ENCODE measurements around the gene SLTM. TPM values are rescaled to one million over a fixed set of nuclear protein-coding genes. Genes with fewer than 3 reads are reported as not detected.
A peak's percentile ranks its signal among the peaks of the same experiment; 100 is the strongest.
"Not testable (repeated sequence)": the region's sequence is repeated elsewhere in the genome, so short reads cannot be mapped to it uniquely, and the experiment has no call there.

Gene SLTM
- total RNA-seq (2014; rRNA removed; shearing (Covaris generic)): 92.9 and 104 TPM in 2 replicates

DNA sequence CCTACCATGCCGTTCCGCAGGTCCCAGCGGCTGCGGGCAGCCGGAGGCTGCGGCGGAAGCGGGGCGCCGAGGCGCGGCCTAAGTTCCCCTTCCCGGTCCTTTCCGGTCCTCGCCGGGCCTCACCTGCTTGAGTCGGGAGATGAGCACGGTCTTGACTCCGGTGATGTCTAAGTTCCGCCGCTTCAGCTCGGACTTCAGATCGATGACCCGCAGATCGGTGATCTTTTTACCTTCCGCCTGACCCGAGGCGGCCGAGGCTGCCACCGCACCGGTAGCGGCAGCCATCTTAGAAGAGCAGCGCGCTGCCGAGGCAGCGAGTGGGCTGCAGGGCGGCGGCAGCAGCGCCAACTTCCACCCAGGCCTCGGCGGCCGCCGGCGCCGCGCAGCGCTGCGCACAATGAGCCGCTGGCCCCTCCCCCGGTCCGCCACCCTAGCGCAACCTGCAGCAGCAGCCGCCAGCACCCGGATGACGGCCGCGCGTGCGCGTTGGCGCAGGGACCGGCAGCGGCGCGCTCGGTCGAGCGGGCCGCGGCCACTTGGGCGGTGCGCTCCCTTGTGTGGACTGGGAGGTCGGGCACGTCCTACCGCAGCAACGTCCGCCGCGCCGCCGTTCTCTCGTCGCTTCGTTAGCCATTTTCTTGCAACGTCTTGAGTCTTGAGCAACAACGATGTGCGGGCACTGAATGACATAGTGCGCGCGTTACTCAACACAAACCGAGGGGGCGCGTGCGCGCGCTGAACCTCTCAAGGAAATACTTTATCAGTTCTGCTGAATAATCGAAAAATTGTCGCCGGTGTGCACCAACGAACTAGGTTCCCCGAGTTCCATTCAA is at the start of gene SLTM:
Gene SLTM, minus strand, starts transcription at position 399 of the 833 bp plus-strand sequence. Its CDS starts 114 bp downstream, at position 285.
- DNase-seq (ENCODE audit: low spot score): peak; percentile 97

DNA sequence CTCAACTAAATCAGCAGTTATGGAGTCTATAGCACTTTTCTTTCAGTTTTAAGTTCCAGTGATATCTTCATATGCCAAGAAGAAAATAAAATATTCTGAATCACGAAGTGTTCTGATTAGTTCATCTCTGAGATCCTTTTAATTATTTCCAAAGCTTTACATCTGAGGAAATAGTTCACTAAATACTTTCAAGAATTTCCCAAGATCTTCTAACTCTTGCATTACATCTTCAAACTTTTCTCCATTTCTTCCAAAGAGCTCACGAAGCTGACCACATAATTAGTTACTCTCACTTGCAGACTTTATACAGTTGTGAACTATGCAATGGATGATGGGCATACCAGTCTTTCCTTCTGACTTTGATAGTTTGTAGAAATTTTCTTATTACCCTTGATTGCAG is 49.8 kb upstream of the SLTM start:
- no peak for DNase-seq (ENCODE audit: low spot score)

DNA sequence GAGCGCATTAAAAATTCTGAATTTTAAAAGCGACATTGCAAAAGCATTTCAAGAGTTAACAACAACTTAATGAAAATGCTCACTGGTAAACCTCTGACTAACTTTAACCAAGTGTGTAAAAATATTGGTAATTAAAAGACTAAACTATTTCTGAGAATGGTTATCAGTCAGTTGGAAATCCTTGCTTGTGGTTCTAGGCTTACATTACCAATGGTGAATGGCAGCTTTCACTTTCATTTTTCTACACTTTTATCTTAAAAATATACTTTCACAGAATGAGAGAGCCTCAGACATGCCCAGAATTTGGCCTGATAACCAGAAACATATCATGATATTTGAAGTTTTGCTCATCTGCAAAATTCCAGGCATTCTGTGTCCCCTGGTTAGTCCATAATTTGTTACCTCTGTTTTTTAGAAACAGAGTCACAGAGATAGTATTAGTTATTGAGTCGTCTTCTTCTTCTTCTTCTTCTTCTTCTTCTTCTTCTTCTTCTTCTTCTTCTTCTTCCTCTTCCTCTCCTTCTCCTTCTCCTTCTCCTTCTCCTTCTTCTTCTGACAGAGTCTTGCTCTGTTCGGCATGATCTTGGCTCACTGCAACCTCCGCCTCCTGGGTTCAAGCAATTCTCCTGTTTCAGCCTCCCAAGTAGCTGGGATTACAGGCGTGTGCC is 48.5 kb upstream of the SLTM start:
- no peak for DNase-seq (ENCODE audit: low spot score)

DNA sequence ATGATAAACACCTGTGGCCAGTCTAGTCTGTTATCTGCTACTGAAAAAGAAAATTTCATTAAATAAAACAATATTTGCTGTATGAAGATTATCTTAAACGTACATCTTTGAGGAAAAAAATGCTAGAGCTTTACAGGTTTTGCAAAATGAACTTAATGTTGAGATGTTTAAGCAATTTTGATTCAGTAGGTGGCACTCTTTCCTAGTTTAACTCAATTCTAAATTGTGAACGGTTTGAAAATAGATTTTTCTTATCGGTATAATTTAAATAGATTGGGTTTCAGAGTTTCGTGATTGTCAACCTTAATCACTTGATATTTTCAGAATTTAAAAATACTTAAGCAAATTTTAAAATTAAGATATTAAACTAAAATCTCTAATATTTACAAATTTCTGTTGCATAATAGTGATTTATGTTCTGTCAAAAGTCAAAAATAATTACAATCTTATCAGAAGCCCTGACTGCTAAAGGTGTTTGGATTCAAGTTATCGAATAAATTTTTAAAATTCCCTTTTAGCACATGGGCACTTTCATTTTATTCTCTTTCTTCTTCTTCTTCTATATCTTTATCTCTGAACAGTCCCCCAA is 47.0 kb upstream of the SLTM start:
- peak; percentile 55 for DNase-seq (ENCODE audit: low spot score)

DNA sequence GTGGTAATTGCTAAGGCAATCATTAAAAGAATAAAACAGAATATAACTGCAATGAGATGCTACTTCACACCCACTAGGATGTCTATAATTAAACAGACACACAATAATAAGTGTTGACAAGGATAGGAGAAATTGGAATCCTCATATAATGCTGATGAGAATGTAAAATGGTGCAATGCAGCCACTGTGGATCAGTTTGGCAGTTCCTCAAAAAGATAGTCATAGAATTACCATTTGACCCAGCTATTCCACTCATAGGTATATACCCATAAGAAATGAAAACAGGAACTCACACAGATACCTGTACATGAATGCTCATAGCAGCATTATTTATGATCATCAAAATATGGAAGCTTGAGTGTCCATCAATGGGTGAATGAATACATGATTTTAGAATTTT is 44.4 kb upstream of the SLTM start:
- DNase-seq (ENCODE audit: low spot score): no peak

DNA sequence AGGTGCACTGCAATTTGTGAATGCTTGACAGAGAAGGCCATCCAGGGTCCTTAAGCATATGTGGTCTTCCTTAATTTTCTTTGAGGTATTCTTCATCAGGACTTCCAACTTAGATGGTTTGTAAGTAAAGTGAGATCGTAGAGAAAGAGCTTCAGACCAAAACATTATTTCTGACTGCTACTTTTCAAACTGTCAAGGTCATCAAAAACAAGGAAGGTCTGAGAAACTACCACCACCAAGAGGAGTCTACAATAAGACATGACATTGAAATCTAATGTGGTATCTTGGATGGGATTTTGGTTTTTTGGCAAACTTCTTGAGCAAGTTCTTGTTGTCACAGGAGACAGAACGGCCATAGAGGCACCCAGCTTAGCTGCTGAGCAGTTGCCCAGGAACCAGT is 34.0 kb upstream of the SLTM start:
- DNase-seq (ENCODE audit: low spot score): no peak

DNA sequence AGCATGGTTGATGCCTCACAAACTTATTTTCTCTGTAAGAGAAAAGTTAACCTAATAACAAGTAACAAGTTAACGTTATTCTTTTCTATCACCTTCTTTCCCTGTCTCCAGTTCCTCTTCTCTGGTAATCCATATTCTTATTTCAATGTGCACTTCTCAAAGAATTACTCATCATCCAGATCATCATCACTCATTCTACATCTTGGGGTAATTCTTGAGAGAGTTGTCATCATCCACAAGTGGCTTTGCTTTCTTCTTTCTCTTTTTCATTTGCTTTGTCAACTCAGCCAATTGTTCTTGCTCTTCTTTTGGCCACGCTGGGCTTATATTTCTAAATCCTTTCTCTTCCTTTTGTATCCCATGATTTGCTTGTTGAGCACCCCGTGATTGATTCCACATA is 33.2 kb upstream of the SLTM start:
- no peak for DNase-seq (ENCODE audit: low spot score)

DNA sequence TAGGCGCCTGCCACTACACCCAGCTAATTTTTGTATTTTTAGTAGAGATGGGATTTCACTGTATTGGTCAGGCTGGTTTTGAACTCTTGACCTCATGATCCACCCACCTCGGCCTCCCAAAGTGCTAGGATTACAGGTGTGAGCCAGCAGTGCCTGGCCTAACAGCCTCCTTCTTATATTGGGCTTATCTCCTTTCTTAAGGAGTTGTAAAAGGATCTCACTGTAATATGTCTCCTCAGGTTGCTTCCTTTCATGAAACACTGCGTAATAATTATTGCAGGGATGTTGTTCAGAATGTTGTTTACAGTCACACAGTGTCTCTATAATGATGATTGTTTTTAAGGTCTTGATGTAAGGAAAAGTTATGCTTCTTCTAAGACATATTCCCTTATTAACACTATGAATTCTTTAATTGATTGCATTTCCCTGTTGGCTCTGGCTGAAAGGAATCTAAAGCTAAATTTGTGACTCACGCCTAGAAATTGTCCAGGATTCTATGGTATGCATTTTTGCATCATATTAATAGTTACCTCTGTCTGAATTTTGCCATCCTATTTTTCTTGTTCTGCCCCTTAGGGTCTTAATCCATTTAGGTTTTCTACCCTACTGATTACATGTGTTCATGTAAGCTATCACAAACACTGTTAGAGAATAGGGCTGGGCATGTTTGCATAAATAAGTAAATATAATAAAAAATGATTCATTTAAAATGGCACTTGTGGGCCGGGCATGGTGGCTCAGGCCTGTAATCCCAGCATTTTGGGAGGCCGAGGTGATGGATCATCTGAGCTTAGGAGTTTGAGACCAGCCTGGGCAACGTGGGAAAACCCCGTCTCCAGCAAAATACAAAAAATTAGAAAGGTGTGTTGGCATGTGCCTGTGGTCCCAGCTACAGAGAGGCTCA is 29.4 kb upstream of the SLTM start:
- no peak for DNase-seq (ENCODE audit: low spot score)

DNA sequence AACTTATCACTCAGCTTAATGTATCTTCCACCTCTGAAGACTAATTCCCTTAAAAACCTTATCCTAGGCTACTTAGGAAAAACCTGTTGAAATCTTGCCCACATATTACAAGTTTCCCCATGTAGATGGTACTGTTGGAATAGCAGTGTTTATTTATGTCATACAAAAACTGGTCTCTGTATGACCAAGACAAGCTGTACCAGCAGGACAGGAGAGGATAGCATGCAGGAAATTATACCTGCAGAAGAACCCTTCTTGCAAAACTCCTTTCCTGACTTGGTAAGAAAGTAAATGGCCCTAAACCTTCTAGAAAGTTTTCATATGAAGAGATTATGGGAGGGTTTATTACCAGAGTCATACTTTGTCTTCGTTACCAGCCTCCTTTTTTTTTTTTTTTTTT is 28.7 kb upstream of the SLTM start:
- no peak for DNase-seq (ENCODE audit: low spot score)

DNA sequence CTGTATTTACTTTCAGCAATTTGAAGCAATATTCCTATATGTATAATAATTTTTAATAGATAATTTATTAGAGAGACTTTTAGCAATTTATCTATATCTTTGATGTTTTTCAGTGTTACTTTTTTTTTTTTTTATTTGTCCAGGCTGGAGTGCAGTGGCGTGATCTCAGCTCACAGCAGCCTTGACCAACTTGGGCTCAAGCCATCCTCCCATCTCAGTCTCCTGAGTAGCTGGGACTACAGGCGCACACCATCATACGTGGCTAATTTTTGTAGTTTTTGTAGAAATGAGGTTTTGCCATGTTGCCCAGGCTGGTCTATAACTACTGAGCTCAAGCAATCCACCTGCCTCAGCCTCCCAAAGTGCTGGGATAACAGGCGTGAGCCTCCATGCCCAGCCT is 25.3 kb upstream of the SLTM start:
- DNase-seq (ENCODE audit: low spot score): no peak

DNA sequence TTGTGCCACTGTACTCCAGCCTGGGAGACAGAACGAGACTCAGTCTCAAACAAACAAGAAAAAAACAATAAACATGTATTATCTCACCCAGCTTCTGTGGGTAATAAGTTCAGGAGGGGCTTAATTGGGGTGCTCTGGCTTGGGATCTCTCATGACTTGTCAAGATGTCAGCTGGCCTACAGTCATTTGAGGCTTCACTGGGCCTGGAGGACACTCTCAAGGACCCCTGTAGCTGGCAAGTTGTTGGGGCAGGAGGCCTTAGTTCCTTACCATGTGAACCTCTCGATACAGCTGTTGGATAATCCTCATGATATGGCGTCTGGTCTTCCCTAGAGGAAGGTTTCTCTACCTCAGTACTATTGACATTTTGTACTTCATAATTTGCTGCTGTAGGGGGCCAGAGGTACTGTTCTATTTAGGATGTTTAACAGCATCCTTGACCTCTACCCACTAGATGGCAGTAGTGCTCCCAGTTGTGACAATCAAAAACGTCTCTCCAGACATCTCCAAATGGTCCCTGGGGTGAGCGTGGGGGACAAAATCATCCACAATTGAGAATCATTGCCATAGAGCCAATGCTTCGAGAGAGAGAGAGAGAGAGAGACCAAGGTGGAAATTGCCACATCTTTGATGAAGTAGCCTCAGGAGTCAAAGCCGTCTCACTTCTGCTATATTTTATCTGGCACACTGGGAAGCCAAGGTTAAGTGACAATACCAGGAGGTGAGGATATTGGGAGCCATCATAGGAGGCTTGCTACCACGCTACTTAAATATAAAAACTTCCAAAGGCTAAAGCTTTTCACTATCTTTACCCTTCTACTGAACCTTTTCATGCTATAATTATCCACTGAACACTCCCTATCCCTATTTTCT is 23.9 kb upstream of the SLTM start:
- peak; percentile 95 for DNase-seq (ENCODE audit: low spot score)

DNA sequence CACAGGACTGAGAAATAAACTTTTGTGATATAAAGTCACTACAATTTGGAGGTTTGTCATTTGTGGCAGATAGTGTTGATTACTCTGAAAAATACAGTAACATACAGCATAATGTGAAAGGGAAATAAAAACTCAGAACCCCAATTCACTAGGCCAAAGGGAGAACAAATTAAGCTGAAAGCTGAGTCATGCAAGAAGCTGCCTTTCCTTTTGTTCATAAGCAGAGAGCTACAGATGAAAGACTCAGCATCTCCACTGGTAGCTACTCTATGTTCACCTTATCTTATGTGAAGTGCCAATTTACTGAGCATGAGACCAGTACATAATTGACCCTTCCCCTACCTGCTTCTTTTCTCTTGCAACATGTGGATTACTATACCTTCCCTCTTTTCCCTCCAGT is 19.3 kb upstream of the SLTM start:
- DNase-seq (ENCODE audit: low spot score): peak; percentile 66

DNA sequence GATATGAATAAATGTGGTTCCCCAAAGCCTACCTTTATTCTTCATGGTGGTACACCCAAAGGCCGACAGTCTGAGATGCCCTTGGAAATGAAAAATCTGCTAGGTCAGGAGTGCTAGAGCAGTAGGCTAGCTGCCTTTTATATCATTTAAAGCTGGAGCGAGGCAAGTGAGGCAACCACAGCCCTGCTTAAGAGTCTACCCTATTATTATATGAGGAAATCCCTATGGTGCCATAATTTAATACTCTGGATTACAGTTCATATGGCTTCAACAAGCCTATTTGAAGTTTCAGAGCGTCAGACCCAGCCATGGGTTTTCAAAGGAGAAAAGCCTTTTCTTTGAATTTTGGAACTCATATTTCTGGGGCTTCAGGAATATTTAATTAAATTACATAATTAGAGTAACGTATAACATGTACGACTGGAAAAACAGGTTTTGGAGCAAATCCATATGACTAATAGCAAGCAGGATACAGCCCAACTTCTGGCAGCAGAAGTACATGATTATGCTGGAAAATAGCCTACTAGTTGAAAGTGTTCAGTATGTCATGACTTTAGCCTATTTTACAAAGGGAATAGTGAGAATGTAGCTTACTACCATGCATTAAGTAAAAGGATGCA is 18.0 kb upstream of the SLTM start:
- peak; percentile 90 for DNase-seq (ENCODE audit: low spot score)

DNA sequence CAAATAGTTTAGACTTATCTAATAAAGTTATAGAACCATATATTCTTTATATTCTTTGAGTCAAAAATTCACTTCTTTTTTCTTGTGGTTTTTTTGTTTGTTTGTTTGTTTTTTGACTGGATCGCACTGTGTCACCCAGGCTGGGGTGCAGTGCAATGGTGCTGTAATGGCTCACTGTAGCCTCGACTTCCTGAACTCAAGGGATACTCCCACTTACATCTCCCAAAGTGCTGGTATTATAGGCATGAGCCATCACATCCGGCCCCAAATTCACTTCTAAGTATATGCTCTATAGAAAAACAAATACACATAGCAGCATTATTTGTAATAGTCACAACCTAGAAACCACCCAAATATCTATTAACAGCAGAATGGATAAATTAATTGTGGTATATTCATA is 13.7 kb upstream of the SLTM start:
- DNase-seq (ENCODE audit: low spot score): no peak

DNA sequence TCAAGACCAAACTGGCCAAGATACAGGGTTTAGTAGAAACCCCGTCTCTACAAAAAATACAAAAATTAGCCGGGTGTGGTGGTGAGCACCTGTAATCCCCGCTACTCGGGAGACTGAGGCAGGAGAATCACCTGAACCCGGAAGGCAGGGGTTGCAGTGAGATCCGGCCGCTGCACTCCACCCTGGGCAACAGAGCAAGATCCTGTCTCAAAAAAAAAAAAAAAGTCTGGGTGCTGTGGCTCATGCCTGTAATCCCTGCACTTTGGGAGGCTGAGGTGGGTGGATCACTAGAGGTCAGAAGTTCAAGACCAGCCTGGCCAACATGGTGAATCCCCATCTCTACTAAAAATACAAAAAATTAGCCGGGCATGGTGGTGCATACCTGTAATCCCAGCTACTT is 1.5 kb upstream of the SLTM start:
- not testable (repeated sequence) for DNase-seq (ENCODE audit: low spot score)

DNA sequence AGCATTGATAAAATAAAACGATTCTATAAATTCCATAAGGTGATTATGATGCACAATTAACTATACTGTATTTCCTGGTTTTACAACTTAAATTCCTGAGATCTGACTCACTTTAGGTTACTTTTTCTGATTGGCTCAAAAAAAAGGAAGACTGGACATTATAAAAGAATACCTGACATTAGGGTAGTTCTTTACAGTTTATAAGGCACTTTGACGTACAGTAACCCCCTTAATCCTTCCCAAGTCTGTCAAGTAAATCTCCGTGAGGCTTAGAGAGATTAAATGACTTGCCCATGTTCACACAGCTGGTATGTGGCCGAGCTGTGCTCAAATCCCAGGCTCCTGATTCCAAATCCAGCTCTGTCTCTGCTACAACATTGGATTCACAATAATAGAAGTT is 1.0 kb upstream of the SLTM start:
- no peak for DNase-seq (ENCODE audit: low spot score)

DNA sequence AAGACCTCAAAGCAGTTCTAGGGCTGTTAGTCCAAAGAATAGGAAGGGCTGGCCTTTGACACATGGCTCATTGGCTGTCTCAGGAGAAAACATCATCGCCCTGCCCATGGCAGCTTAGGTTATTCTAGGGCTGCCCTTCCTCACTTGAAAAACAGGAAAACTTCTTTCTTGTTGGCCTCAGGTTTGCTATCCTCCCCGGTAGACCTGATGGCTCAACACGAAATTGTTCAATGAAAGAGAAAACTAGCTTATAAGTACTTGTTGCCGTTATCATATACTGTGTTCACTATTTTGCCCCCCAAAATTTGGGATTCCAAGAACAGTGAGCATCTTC is 602 bp upstream of the SLTM start:
- no peak for DNase-seq (ENCODE audit: low spot score)

DNA sequence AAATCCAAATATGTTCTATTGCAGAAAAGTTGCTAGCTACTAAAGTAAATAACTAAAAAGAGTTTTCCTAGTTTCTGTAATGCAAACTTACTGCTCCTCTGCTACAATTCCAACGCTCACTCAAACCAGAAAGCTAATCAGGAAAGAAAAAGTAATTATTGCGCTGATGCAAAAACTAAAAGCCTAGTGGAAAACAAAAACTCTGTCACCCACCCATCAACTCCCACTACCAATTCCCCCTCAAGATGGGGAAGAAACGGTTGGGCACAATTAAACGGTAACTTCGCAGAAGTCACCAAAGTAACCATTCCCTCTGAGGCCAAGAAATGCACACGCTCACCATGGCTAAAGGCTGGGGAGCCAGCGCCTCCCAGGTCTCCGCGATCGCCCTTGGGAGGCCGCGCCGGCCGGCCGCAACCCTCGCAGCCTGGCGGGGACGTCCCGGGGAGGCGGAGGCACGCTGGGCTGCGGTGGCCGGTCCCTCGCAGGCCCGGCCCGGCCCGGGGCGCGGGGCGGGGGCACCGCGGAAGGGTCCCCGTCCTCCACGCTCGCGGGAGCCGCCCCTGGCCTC is 684 bp downstream of the SLTM start:
- peak; percentile 60 for DNase-seq (ENCODE audit: low spot score)

DNA sequence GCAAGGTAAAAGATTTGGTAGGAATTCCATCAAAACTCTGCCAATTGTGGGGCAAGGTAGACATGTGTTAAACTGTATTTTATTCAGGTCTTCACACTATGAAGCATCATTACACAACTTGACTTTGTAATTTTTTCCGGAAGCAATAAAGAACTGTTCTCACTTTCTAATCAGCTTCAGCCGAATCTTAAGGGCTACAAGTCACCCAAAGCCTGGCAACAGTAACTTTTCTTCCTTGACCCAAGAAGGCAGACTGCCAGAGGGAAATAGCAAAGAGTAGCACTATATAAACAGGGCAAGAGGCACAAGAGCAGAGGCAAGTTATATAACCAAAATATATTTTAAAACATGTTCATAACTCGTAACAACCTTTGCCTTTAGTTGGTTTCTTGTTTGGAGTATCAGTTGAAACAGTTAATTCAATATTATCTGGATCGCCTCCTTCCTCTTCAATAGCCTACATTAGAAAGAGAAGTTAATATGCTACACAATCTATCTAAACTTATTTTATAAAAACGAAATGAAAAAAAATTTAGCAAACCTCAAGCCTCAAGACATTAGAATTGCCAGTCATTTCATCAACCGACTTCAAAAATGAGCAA is 1.4 kb downstream of the SLTM start:
- DNase-seq (ENCODE audit: low spot score): peak; percentile 69

Data from HT-29 (cell line).